K562 (cell line): ENCODE data around the gene BZW2. TPM values are rescaled to one million over a fixed set of nuclear protein-coding genes. Genes with fewer than 3 reads are reported as not detected.
A peak's percentile ranks its signal among the peaks of the same experiment; 100 is the strongest.

Experiments used
- CBX5 ChIP-seq: IDR thresholded peaks from 2 replicates; pipeline ENCODE4 v1.6.1; 2014; ENCODE audit warnings: low read depth, borderline replicate concordance
- CGGBP1 ChIP-seq: fragments of 250-450 bp; sonication (Bioruptor Pico); IDR thresholded peaks from 2 replicates; pipeline ENCODE4 v1.9.0; 2021; ENCODE audit warnings: mild to moderate bottlenecking
- DIDO1 ChIP-seq: fragments of 450-650 bp; IDR thresholded peaks from 2 replicates; pipeline ENCODE4 v1.6.1; 2016; ENCODE audit warnings: low read depth, missing biosample characterization, missing genetic modification characterization
- DPF2 ChIP-seq: fragments of 450-650 bp; IDR thresholded peaks from 2 replicates; pipeline ENCODE4 v1.6.1; 2016
- EP300 ChIP-seq: IDR thresholded peaks from 2 replicates; pipeline ENCODE4 v1.6.1; 2012; ENCODE audit warnings: low read length, improper control_type of control experiment
- HEY1 ChIP-seq: fragments of 250-450 bp; sonication (Bioruptor Pico); IDR thresholded peaks from 2 replicates; pipeline ENCODE4 v1.5.0; 2020; ENCODE audit warnings: mild to moderate bottlenecking, moderate library complexity, borderline replicate concordance
- HMBOX1 ChIP-seq: sonication (generic); IDR thresholded peaks from 2 replicates; pipeline ENCODE4 v1.6.1; 2016
- HNRNPL ChIP-seq: fragments of 200-400 bp; formaldehyde crosslinking; IDR thresholded peaks from 2 replicates; pipeline ENCODE4 v1.6.1; 2017; ENCODE audit warnings: low read depth, mild to moderate bottlenecking, low read length
- JUND ChIP-seq, 2 experiments: IDR thresholded peaks; 2 replicates in 1 of 2; 3 replicates in 1 of 2; pipeline ENCODE4 v1.6.1; 2011; ENCODE audit warnings: borderline replicate concordance in 2 of 2, low read depth in 2 of 2, low read length in 2 of 2, improper control_type of control experiment in 1 of 2, missing biosample characterization in 1 of 2, missing genetic modification characterization in 1 of 2, missing genetic modification reagents in 1 of 2
- LEF1 ChIP-seq: fragments of 450-650 bp; IDR thresholded peaks from 2 replicates; pipeline ENCODE4 v1.6.1; 2016; ENCODE audit warnings: mild to moderate bottlenecking
- MGA ChIP-seq: fragments of 450-650 bp; IDR thresholded peaks from 2 replicates; pipeline ENCODE4 v1.6.1; 2016; ENCODE audit warnings: mild to moderate bottlenecking, moderate library complexity
- MXD1 ChIP-seq: fragments of 250-450 bp; sonication (Bioruptor Pico); IDR thresholded peaks from 2 replicates; pipeline ENCODE4 v1.8.0; 2021; ENCODE audit warnings: borderline replicate concordance, mild to moderate bottlenecking, moderate library complexity; ENCODE audit not compliant: poor library complexity, severe bottlenecking
- RBM15 ChIP-seq: fragments of 200-400 bp; formaldehyde crosslinking; IDR thresholded peaks from 2 replicates; pipeline ENCODE4 v1.6.1; 2018; ENCODE audit warnings: mild to moderate bottlenecking, low read length, moderate library complexity; ENCODE audit not compliant: insufficient read depth
- TAL1 ChIP-seq: fragments of 450-650 bp; IDR thresholded peaks from 2 replicates; pipeline ENCODE4 v1.6.1; 2016; ENCODE audit warnings: mild to moderate bottlenecking
- TBL1XR1 ChIP-seq, 2 experiments: IDR thresholded peaks; 2 replicates each; pipeline ENCODE4 v1.6.1; 2012; ENCODE audit warnings: improper control_type of control experiment in 2 of 2, low read length in 2 of 2, mild to moderate bottlenecking in 1 of 2
- ZNF121 ChIP-seq: sonication (generic); formaldehyde crosslinking; conservative IDR thresholded peaks from 2 replicates; pipeline ENCODE4 v1.8.0; 2022; ENCODE audit warnings: missing genetic modification reagents
- polyA plus RNA-seq, 8 experiments: library from polyadenylated mRNA; depleted of rRNA in 4 of 8; stranded (reverse) in 5 of 8; unstranded in 3 of 8; fragments of >200 nt; fragmentation: Nextera tagmentation in 2 of 8; fragmentation: Illumina TruSeq in 1 of 8; extraction: Ambion mirVana in 2 of 8; extraction: Trizol in 1 of 8; gene quantifications; 2 replicates each; pipeline versions ENCODE4 v1.2.1 to v1.2.3, GENCODE V29; 2011 to 2014; ENCODE audit warnings: inconsistent platforms in 1 of 8, missing spikeins in 1 of 8
- total RNA-seq, 7 experiments: library from RNA; depleted of rRNA in 6 of 7; stranded (reverse); fragments of >200 nt in 6 of 7; fragmentation: Illumina TruSeq in 2 of 7; extraction: Trizol in 2 of 7; gene quantifications; 2 replicates each; pipeline versions ENCODE4 v1.2.1 to v1.2.3, GENCODE V29; 2011 to 2021; ENCODE audit warnings: low replicate concordance in 1 of 7

Gene BZW2
- total and polyA plus RNA-seq, 9 of the 15 experiments (the other 6 are each of a cell fraction or from before 2014, with no cell fraction given), result 140 to 316 (median 173) TPM

- TF ChIP-seq MGA (no peak), MXD1 (no peak), DIDO1 (tag) (no peak), TBL1XR1 (IDR thresholded peaks at IDR 0.05; ENCODE audit: low read length in 2 of 2) (peak in 1 of 2 experiments; percentile 66; a peak in 2 of 4 replicates), LEF1 (no peak), DPF2 (peak; percentile 79), EP300 (peak; percentile 79), ZNF121 (CRISPR knock-in tag) (no peak), CGGBP1 (CRISPR knock-in tag) (no peak), CBX5 (no peak), TAL1 (peak; percentile 71), RBM15 (no peak), HMBOX1 (peak; percentile 40; the same call in 1 of the 2 replicates), HEY1 (CRISPR knock-in tag) (no peak), JUND (IDR thresholded peaks at IDR 0.05; ENCODE audit: borderline replicate concordance, low read depth, low read length) (peak; percentile 34; the same call in 1 of the 2 replicates), JUND (tag; IDR thresholded peaks at IDR 0.05; ENCODE audit: borderline replicate concordance, low read depth, low read length) (no peak), HNRNPL (no peak)
Observed at GRCh38 chr7:16742547-16742946, 96.6 kb downstream of the BZW2 start (continued).
